HUDEP-2 (cell line): ENCODE data around the gene LRMDA.

ENCODE experiments used
- DNase-seq, 76 experiments: peaks; one replicate each; lab custom pipeline; 2025; ENCODE audit not compliant: unreplicated experiment in 76 of 76; lab: John Stamatoyannopoulos, UW

The LRMDA gene

DNA sequence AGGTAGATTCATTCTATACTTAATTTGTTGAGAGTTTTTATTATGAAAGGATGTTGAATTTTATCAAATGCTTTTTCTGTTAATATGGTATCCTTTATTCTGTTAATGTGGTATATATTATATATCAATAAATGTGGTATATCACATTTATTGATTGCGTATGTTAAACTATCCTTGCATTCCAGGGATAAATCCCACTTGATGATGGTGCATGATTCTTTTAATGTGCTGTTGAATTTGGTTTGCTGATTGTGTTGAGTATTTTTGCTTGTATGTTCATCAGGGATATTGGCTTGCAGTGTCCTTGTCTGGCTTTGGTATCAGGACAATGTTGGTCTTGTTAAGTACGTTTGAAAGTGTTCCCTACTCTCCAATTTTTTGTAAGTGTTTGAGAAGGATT lies 11.9 kb downstream of the LRMDA start:
- DNase-seq, result no peak

DNA sequence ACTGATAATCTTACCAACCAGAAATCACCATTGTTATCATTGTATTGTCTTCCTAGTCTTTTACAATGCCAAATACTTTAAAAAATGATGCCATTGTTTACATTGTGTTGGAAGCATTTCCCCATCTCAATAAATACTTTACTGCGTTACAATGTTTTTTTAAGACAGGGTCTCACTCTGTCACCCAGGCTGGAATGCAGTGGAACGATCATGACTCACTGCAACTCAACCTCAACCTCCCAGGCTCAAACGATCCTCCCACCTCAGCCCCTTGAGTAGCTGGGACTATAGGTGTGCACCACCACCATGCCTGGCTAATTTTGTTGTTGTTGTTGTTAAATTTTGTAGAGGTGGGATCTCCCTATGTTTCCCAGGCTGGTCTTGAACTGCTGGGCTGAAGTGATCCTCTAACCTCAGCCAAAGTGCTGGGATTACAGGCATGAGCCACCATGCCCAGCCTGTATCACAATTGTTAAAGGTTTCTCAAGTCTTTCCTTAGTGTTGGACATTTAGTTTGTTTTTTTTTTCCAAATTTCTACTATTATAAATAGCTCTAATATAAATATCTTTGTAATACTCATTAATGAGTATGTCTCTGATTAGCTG lies 13.5 kb downstream of the LRMDA start:
- no peak for DNase-seq

DNA sequence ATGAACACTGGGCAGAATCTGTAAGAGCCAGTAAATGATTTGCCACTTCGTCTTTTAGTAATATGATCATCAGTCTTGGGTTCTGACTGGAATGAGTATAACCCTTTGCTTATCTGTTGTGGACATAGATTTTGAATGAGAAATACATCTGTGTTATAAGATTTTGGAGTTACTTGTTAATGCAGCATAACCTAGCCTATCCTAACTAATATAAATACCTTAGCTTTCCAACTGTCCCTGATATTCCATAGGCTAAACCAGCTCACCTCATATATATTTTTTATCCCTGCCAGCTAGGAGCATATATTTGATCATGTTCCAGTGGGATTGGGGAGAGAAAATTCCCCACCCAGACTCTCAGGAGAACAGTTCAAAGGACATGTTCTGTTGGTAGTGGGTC lies 15.1 kb downstream of the LRMDA start:
- no peak for DNase-seq

DNA sequence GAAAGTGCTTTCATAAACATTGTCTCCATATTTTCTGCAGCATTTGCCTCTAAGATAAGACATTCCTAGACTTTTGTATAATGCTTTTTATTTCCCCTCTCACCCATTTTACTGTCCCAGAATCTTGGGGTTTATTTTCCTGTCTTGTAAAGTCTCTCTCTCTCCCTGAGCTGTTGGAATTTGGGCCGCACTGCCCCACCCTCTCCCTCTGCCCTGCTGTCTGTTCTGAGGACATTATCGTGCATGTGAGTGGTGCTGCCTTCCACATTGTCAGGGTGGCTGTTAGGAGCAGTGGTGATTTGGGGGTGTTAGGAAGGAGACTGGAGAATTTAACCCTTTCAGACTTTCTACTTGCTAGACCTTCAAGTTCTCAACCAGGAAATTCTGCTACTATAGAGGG lies 16.7 kb downstream of the LRMDA start:
- no peak for DNase-seq

DNA sequence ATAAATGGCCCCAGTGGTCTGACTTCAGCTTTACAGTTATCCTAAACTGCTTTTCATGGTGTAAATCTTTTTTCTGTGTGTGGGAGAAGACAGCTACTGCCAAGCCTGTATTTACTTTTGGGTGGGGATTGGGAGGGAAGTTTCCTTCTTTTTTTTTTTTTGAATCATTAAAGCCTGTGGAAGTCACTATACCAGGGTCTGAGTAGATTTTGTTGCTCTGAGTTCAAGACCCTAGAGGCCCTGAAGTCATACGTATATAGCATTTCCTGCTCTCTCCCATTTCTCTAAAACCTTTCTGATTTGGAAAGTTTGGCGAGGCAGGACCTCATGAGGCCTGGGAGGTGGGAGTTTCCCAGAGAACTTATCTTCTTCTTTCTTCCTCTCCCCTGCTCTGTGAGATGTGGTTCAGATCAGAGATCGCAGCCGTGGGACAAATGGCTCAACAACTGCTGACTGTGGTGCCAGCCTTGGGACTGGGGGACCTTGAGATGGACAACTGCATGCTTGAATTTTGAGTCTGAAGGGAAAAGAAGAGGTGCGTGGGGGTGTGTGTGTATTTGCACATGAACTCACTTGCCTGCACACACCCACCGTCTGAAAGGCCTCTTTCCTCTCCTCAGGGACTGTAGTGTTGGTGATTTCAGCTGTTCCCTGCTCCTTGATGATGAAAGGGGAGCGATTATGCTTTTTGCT lies 18.1 kb downstream of the LRMDA start:
- no peak for DNase-seq

DNA sequence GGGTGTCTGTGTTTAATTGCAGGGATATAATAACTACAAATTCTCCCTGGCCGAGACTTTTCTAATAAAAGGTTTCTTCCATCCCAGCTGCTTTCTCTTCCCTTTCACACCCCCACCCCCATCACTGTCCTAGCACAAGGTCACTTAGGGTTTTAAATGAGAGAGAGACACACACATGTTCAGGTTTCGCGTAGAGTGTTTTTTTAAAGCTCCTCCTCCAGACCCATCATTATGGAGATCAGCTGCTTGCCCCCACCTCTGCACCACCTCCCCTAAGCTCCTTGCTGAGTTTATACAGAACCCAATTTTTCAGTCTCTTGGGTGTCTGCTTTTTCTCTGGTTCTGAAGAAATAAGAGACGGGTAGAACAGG lies 18.6 kb downstream of the LRMDA start:
- no peak for DNase-seq

DNA sequence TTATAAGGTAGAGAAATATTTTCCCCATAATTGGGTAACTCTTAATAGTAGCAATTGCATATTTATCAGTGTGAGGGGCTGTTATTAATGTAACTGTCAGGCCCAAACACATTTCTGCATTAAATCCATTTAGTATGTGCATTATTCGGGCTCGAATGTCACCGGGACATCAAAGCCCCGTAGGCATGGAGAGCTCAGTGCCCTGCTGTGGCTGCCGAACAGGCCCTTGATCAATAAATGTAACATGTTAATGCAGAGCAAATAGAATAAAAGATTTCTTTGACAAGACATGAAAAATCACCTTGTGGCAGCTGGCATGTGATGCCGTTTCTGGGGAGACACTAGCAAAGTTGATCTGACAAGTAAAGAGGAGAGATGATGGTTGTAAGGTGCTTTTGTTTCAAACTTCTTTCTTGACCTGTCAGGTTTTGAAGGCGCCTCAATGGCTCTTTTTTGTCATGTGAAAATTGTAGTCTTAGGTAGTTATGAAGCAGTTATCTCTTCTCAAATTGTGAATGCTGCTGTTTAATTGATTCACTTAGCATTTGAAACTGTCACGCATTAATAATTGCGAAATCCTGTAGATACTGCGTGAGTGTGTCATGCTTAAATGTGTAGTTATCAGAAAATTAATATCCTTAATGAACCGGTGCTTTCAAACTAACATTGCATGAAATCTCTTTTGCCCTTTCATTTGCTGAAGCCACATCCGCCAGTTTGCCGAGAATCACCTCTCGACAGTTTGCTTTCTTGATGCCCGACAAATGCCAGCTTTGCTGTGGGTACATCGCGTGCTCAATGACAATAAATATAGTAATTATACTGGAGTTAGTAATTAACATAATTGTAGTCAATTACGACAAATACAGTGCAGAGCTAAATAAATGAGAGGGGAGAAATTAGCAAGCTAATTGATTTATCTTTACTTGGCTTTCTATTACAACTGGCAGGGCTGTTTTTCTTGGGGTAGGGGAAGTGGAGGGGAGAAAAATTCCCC lies 19.5 kb downstream of the LRMDA start:
- DNase-seq, result no peak

DNA sequence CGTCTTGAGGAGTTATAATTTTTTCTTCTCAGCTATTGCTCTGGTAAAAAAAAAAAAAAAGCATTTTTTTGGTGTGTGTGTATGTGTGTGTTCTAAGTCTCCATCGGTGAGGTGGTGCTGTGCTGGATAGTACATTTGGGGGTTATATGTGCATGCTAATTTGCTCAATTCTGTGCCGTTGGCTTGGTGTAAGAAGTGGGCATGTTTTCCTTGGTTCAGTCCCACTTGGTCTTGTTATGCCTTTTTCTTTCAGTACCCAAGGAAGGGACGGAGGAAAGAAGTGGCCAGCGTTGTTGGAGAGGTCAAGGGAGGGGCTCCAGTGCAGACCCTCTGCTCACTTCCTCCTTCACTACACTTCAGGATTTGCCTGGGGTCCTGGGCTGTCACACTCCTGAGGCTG lies 20.4 kb downstream of the LRMDA start:
- DNase-seq, result no peak

DNA sequence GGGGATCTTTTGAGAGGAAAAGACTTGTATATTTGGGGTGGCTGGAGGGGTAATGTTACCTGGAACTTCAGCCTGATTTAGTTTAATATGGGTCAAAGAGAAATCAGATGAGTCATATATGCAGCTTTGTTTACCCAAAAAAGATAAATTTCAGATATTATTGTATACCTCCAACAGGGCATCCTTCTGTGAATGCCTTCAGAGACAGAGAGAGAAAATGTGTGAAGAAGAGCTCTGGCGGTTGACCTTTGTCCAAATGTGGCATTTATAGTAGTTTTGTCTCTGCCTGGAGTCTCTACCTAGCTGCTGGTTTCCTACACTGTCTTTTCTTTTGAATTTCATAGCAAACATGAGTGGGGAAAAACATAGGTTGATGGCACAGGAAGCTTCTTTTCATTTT lies 21.6 kb downstream of the LRMDA start:
- no peak for DNase-seq

DNA sequence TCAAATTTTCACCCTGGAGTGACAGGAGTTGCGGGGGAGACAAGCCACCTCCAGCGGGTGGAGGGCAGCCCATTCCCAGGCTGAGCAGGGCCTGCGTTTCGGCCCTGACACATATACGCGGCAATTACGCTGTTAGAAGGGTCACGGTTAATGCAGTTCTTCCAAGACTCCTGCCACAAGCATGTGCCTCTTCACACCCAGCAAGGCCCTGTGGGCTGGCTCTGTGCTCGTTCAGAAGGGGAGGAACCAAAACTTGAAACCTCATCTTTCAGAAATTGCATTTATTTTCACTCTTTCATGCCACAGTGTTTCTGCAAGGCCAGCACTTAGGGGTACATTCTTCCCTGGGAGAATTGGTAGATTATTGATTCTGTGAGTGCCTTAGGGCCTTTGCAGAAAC lies 24.7 kb downstream of the LRMDA start:
- no peak for DNase-seq

DNA sequence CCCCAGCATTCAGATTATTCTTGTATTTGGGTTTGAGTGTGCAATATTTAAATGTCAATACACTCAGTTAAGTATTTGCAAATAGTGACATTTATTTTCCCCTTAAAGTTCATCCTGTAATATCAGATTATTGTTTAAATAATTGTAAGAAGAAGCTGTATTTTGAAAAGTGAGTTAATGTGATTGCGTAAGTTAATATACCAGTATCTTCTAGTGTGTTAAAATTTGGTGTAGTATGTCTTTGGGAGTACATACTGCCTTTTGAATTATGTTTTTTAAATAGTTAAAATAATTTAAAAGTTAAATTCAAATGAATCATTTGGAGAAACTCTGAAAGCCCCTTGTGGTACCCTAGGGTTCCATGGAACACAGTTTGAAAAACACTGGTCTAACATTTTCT lies 28.6 kb downstream of the LRMDA start:
- DNase-seq, result no peak

DNA sequence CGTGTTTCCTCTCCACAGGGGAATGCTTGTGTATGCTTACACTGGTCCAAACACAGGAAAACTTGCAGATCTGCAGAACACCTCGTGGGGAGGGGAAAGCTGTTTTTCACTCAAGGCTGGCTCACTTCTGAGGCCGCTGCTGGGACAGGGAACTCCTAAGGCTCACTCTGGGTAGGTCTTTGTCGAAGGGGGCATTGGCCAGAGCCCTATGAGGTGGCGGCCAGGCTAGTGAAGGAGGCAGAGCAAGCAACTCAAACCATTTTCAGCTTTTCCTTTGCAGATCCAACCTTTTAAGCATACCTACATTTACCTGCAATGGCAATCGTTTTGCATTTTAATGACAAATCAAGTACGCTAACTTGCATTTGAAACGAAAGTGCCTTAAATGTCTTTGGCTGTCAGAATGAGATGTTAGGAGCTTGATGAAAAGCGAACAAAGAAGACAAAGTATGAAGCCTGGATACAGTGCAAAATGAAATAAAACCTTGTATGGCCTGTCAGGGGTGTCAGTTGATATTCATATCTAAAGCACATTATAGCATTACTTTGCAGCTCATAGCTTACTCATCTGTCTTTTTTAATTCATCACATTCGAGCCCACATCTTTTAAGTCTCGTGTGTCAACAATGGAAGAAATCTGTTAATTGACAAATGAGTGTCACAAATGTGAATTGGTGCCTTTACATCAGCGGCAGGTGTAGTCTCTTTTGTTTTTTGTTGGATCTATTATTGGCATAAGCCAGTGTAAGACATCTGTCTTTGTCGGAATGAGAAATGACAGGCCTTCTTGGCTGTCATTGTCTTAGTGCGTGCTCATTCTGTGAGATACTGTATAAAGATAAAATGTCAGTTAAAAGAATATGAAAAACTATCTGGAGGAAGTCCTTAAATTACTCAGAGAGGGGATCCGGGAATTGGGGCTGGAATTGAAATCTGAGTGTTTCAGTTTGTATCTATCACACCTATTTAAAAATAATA lies 30.5 kb downstream of the LRMDA start:
- DNase-seq, result no peak

DNA sequence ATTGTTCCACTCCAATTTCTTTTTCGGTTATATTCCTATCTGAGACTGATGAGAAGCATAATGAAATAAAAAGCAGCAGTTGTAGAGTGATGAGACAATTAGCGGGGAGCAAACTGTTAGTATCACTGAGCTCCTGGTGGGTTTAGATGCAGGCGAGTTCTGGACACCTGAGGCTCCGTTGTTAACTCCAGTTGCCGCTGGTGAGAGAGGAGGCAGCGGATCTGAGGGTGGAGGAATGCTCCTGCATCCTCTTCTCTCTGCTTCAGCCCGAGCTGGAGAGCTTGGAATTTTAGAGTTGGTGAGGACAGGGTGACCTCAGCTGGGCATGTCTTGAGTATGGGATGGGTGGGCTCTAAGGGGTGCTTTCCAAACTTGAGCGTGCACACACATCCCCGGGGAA lies 31.4 kb downstream of the LRMDA start:
- DNase-seq, result no peak

DNA sequence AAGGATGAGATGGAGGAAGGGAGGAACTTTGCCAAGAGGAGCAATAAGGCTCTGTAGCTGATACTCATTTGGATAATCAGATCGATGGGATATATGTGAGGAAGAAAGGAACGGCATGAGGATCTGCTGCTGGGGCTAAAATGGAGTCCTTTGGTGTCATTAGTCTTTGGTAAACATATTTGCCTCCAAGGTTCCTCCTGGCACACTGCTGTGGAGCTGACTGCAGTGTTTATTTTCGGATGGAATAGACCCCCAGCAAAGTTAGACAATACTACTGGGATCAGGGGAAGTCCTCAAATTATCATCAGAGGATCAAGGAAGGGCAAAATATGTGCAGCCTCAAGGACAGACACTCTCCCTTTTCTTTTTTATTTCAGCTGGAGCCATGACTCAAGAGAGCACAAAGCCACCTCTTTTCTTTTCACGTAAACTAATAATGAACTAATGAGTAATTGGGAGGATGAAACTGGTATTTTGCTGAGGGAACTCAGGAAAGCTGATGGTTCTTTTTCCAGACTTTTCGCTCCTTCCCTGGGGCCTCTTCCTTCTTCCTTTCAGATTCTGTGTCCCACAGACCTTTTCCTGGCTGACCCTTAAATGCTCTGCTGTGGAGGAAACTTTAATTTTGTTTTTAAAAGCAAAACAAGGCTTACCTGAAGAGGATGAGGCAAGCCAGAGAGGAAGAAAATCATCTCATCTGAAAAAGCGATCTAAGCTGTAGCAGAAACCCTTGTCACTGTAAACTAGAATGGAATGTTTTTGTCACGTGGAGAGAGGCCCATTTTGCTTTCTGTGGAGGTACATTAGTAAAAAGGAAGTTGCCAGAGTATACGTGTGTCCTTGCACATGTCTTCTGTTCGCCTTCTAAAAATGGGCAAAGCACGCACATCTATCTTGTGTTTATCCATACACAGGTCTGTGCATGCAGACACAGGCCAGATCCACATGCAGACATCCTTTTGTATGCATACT lies 33.3 kb downstream of the LRMDA start:
- no peak for DNase-seq

DNA sequence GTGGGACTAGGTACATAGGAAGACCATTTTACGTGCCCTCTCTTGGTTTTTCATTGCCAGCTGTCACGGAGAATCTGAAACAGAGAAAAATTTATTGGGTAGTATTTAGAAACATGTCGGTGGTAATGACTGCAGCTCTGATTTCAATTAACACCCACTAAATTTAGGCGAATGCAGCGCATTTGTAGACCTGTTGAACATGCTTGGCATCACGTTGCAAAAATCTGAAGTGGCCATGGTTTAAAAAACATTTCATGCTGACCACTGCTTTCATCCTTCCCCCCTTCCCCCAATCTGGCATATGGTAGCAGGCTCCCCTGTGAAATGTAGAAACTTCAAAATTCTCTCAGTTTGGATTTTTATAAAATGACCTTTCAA lies 34.0 kb downstream of the LRMDA start:
- DNase-seq, result no peak

DNA sequence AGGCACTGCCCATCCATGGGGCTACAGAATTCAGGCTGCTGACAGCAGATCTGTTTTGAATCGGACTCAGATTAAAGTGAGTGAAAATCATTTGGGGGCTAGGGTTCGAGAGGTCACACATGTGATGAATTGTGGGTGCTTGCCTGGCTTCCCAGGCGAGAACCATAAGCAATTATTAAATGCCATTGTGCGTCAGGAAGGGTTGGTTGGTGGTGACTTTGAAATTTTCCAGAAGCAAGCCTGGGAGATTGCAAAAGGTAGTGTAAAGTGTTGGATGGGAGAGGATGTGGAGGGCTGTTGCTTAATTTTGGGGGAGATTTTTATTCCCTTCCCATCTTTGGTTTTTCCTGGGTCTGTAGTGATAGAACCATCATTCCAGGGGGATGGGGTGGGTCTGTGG lies 34.6 kb downstream of the LRMDA start:
- no peak for DNase-seq

DNA sequence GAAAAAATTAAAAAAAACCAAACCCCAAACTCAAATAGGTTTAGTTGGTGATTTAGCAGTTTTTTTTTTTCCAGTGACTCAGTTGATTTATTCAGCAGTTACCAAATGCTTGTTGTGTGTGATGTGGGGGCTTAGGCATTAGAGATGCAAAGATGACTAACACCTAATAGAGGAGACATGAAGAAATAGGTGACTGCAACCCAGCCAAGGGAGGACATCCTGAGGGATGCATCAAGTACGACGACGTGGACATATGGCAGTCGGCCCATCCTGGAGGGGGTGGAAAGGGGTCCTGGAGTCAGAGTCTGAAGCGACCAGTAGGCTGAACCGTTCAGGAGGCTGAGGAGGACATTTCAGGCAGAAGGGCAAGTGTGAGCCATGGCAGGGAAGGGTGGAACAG lies 35.5 kb downstream of the LRMDA start:
- no peak for DNase-seq

DNA sequence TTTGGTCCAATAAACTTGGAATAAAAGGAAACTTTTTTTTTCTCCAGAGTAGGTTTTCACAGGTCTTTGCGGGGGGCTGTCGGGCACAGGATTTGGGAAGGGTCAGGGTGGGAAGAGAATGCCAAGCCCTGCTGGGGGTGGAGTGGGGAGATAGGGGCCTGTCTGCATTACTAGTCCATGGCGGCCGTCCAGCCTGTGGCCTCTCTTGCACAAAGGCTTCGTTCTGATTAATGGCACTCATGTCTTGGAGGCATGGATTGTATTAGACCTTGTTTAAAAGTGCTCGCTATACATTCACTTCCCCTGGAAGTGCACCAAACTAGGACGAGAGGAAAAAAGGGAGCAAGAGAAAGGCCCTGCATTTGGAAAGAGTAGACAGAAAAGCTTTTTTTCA lies 37.2 kb downstream of the LRMDA start:
- DNase-seq, result no peak

DNA sequence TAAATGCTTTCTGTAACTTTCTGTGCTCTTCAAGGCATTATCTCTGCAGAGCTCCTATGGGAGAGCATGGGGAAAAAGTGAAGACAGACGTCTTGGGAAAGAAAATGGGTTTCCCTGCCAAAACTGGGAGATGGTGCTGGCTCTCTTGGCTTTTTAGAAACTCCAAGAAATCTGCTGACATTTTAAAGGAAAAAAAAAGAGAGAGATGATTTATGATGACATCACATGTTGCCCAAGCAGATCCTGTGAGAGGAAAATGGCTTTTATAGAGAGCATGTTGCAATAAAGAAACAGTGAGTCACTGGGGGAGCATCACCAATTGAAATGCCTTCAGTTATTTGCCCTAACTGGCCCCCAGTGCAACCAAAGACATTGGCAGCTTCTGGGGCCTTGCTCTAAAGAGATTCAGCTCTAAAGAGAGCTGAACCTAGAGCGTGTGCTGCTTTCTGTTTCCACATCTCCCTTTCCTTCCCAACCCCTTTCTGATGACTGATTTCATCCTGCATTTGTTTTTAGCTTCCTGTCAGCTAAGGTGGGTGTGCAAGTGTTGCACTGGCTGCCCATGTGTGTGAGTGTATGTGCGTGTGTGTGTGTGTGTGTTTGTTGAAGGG lies 37.7 kb downstream of the LRMDA start:
- no peak for DNase-seq
